LNCaP clone FGC (cell line): ENCODE data around the gene HBA2.

Experiments used
- DNase-seq: peaks from one replicate; pipeline ENCODE4 v3.0.0-alpha.2; 2011; ENCODE audit warnings: low read depth
- H3K4me3 ChIP-seq: 2 replicates; pipeline ENCODE4 v1.5.1; 2011; ENCODE audit warnings: mild to moderate bottlenecking, low read depth, low read length, control low read depth
- TF ChIP-seq, protein P1 (sequence below): IDR thresholded peaks from 2 replicates; pipeline ENCODE4 v1.5.1; 2012; ENCODE audit warnings: mild to moderate bottlenecking; ENCODE audit not compliant: control insufficient read depth, insufficient read depth; ENCODE audit errors: extremely low read depth

The HBA2 gene

DNA sequence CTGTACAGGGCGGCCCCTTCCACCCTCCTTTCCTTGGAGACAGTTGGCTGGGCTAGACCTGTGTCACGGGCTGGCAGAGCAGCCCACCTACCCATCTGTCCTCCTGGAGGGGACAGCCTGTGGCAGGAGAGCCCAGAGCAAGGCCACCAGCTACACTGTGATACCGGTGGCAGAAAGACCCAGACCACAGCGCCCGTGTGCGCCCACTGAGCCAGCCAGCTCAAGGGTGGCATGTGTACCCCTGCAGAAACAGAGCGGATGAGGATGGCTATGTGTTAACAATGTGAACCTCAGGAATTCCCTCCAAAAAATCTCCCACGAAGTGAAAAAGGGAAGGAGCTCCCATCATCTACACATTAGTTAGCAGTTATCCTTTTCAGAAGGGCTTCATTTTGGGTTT, 14.7 kb downstream of the HBA2 start:
- no peak for DNase-seq
- H3K4me3 ChIP-seq, result no peak overlapping the region
- TF ChIP-seq, protein P1, sequence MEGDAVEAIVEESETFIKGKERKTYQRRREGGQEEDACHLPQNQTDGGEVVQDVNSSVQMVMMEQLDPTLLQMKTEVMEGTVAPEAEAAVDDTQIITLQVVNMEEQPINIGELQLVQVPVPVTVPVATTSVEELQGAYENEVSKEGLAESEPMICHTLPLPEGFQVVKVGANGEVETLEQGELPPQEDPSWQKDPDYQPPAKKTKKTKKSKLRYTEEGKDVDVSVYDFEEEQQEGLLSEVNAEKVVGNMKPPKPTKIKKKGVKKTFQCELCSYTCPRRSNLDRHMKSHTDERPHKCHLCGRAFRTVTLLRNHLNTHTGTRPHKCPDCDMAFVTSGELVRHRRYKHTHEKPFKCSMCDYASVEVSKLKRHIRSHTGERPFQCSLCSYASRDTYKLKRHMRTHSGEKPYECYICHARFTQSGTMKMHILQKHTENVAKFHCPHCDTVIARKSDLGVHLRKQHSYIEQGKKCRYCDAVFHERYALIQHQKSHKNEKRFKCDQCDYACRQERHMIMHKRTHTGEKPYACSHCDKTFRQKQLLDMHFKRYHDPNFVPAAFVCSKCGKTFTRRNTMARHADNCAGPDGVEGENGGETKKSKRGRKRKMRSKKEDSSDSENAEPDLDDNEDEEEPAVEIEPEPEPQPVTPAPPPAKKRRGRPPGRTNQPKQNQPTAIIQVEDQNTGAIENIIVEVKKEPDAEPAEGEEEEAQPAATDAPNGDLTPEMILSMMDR, result no peak

DNA sequence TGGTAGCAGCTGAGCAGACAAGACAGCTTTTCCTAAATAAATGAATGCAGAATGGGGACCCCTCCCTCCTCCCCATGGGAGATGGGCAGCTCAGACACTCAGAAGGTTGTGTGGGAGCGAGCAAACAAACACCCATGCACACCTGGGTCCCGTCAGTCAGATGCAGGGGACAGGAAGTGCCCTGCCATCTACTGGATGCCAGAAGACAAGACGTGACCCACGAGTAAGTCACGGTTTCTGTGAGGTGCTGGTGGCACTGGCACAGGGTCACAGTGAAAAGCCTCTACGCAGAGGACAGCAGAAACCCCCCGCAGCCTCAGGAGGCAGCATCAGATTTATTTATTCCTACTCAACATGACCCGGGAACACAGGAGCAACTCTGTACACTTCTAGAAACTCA, 16.0 kb downstream of the HBA2 start:
- TF ChIP-seq, protein P1, result peak; percentile 41
- DNase-seq, result no peak
- no peak overlapping the region for H3K4me3 ChIP-seq

DNA sequence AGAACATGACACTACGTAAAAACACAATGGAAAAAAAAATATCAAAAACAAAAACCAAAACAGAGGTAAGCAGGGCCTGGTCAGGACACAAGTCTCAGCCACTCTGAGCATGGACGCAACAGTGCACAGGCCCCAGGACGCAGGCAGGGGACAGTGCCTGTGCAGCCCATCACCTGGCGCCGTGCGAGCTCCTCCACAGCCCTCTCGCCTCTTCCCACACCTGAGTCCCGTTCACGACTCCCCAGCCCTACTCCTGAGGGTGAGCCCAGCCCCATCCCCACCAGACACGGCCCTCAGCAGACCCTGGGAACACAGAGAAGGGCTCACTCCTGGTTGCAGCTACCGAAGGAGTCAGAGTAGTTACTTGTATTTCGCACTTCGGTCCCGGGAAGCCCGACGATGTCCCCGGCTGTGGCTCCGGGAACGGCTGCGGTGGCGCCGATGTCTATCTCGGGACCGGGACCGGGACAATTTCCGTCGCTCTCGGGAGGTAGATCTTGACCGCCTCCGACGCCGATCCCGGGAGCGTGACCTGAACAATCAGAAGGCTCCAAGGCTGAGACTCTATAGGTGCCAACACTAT, 17.0 kb downstream of the HBA2 start:
- TF ChIP-seq, protein P1, result no peak

DNA sequence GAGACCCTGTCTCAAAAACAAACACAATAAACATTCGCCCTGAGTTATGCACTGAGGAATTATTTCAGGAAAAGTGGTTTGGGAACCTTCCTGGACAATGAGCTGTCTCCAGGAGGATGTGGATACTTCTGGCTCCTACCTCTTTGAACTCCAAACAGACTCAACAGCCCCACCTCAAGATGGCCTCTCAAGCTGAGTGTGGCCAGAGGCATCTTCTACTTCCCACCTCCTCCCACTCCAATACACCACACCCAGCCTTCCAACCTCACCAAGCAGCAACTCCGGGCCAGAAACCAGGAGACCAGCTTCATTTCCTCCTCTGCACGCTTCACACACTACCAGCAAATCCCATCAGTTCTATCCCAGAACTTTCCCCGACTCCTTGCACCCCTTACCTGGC, 19.2 kb downstream of the HBA2 start:
- DNase-seq, result no peak
- no peak overlapping the region for H3K4me3 ChIP-seq
- TF ChIP-seq, protein P1, result no peak

More for the DNA sequence above, 17.0 kb downstream of the HBA2 start:
- H3K4me3 ChIP-seq, result no peak overlapping the region
- DNase-seq, result no peak

DNA sequence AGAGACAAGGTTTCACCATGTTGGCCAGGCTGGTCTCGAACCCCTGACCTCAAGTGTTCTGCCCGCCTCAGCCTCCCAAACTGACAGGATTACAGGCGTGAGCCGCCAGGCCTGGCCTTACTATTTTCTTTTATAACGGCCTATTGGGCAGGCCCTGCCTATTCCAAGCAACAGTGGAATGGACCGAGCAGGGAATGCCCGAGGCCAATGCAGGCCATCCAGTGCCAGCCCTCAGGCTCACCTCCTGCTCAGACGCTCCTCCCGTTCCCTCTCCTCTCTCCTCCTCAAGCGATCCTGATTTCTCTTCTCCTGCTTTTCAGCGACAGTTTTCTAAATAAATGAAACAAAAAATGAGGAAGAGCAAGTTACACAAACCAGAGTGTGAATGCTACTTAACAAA, 20.0 kb downstream of the HBA2 start:
- no peak overlapping the region for H3K4me3 ChIP-seq
- DNase-seq, result no peak
- TF ChIP-seq, protein P1, result no peak

DNA sequence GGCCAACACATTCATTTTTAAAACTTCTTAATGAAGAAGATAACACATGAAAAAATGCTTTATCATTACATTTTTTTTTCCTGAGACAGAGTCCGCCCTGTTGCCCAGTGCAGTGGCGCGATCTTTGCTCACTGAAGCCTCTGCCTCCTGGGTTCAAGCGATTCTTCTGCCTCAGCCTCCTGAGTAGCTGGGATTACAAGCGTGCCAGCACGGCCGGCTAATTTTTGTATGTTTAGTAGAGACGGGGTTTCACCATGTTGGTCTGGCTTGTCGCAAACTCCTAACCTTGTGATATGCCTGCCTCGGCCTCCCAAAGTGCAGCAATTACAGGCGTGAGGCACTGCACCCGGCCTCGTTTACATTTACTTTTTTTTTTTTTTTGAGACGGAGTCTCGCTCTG, 20.8 kb downstream of the HBA2 start:
- H3K4me3 ChIP-seq, result no peak overlapping the region
- no peak for DNase-seq
- TF ChIP-seq, protein P1, result no peak

DNA sequence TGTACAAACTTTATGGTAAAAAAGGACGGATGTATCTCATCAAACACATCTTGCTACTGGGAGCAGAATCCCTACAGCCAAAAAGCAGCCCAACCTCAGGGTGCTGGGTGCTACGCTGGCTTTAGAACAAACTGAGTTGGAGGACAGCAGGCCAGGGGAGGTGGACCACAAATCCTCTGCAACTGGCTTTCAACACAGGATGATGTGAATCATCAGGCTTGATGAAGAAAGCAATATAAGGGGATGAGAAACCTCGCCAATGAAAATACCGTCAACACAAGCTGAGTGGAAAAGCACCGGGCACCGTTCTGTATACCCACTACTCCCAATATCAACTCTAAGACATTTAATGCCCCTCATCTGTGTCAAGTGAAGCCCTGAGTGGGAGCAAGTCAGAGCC, 21.8 kb downstream of the HBA2 start:
- H3K4me3 ChIP-seq, result no peak overlapping the region
- TF ChIP-seq, protein P1, result no peak
- DNase-seq, result no peak
